ENCODE results near the gene PRIM1. TPM values are rescaled to one million over a fixed set of nuclear protein-coding genes. Genes with fewer than 3 reads are reported as not detected.

The PRIM1 gene
- total RNA-seq, 1 experiment from 2014 or later: 32.3 TPM

DNA sequence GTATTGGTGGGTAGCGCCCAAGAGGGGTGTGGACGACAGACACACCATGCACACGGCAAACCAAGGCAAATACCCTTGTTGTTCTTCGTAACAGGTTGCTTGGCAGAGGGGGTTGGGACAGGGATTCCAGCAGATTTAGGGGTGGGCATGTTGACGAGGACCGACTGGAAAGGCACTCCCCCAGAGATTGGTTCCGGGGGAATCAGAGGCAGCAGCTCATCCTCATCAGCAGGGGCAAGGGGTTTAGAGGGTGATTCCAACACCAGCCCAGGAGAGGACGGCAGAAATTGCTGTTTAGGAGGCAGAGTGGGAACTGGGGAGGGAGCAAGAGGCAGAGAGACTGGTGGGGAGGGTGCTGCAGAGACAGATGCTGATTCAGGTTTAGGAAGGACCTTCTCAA is 36.3 kb downstream of the PRIM1 start:
- no peaks in the 10 kb centered on the region for H3K27me3 ChIP-seq (ENCODE audit: low read length)
- H3K79me2 ChIP-seq (ENCODE audit: low read length): peaks cover 69% of the 10 kb centered on the region
- H2AFZ ChIP-seq (ENCODE audit: low read length): no peak overlapping the region
- TF ChIP-seq, protein P1, sequence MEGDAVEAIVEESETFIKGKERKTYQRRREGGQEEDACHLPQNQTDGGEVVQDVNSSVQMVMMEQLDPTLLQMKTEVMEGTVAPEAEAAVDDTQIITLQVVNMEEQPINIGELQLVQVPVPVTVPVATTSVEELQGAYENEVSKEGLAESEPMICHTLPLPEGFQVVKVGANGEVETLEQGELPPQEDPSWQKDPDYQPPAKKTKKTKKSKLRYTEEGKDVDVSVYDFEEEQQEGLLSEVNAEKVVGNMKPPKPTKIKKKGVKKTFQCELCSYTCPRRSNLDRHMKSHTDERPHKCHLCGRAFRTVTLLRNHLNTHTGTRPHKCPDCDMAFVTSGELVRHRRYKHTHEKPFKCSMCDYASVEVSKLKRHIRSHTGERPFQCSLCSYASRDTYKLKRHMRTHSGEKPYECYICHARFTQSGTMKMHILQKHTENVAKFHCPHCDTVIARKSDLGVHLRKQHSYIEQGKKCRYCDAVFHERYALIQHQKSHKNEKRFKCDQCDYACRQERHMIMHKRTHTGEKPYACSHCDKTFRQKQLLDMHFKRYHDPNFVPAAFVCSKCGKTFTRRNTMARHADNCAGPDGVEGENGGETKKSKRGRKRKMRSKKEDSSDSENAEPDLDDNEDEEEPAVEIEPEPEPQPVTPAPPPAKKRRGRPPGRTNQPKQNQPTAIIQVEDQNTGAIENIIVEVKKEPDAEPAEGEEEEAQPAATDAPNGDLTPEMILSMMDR (conservative IDR thresholded peaks at IDR 0.05; ENCODE audit: low read depth, low read length): no peak
- TF ChIP-seq EZH2 (IDR thresholded peaks at IDR 0.05; ENCODE audit: low read length, unreplicated experiment): no peak
- TF ChIP-seq EZH2phosphoT487 (IDR thresholded peaks at IDR 0.05; ENCODE audit: borderline replicate concordance, low read length): no peak
- DNase-seq (no peak), ATAC-seq (no peak)
- no peak overlapping the region for H3K4me3 ChIP-seq (ENCODE audit: low read length)
- peaks cover 68% of the 10 kb centered on the region for H4K20me1 ChIP-seq (ENCODE audit: low read length)
- no TSS peak for BruUV-seq (replicated peaks)
- no peak overlapping the region for H3K9ac ChIP-seq (ENCODE audit: low read length)
- no peaks in the 10 kb centered on the region for H3K9me3 ChIP-seq (ENCODE audit: low read length)
- peaks cover 7% of the 10 kb centered on the region for H3K4me1 ChIP-seq (ENCODE audit: insufficient read depth, low read length)
- no peaks in the 10 kb centered on the region for H3K9me2 ChIP-seq (replicated peaks; ENCODE audit: low read length)
- ChIA-PET POLR2A (ENCODE audit: unreplicated experiment) (no interaction called here), CTCF (no interaction called here)
- H3K4me2 ChIP-seq (ENCODE audit: low read length): no peak overlapping the region
- intact Hi-C loops (cut with micrococcal nuclease): no loop called here
- peaks cover 75% of the 10 kb centered on the region for H3K36me3 ChIP-seq (ENCODE audit: low read depth, low read length)
- peaks cover 15% of the 10 kb centered on the region for H3F3A ChIP-seq (ENCODE audit: low read length, unreplicated experiment)
- no peak overlapping the region for H3K27ac ChIP-seq (ENCODE audit: low read length)

DNA sequence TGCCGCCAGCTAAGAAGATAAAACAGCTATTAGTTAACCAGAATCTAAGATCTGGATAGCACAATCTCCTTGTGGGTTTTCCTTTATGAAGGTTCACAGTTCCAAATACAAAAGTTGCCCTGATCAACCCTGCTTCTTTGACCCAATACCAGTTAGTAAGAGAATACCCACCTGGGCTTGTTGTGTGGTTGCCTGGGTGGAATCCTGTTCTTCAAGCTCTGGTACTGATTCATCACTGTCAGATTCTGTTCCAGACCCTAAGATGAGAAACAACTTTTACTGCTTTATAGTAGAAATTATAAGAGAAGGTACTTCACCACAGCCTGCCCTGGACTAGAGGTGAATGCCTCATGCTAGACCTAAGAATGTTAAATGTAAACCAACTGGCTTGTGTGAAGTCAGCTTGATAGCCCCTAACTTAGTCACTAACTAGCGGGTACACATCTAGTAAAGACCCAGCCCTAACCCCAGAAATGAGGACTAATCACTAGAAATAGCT is 37.6 kb downstream of the PRIM1 start:
- H3K27me3 ChIP-seq (ENCODE audit: low read length): no peaks in the 10 kb centered on the region
- peaks cover 55% of the 10 kb centered on the region for H4K20me1 ChIP-seq (ENCODE audit: low read length)
- POLR2A ChIA-PET (ENCODE audit: unreplicated experiment): no interaction called here
- TF ChIP-seq, protein P1 (conservative IDR thresholded peaks at IDR 0.05; ENCODE audit: low read depth, low read length): no peak
- TF ChIP-seq EZH2 (IDR thresholded peaks at IDR 0.05; ENCODE audit: low read length, unreplicated experiment) (no peak), EZH2phosphoT487 (IDR thresholded peaks at IDR 0.05; ENCODE audit: borderline replicate concordance, low read length) (no peak)
- BruUV-seq (replicated peaks): no TSS peak
- peaks cover 56% of the 10 kb centered on the region for H3K79me2 ChIP-seq (ENCODE audit: low read length)
- H3F3A ChIP-seq (ENCODE audit: low read length, unreplicated experiment): peaks cover 20% of the 10 kb centered on the region
- H3K9ac ChIP-seq (ENCODE audit: low read length): no peak overlapping the region
- H3K36me3 ChIP-seq (ENCODE audit: low read depth, low read length): peaks cover 62% of the 10 kb centered on the region
- DNase-seq (peak; percentile 44), ATAC-seq (no peak)
- CTCF ChIA-PET: no interaction called here
- no peak overlapping the region for H2AFZ ChIP-seq (ENCODE audit: low read length)
- intact Hi-C loops (cut with micrococcal nuclease): no loop called here
- no peak overlapping the region for H3K27ac ChIP-seq (ENCODE audit: low read length)
- no peak overlapping the region for H3K4me3 ChIP-seq (ENCODE audit: low read length)
- no peak overlapping the region for H3K4me2 ChIP-seq (ENCODE audit: low read length)
- H3K9me2 ChIP-seq (replicated peaks; ENCODE audit: low read length): no peaks in the 10 kb centered on the region
- H3K4me1 ChIP-seq (ENCODE audit: insufficient read depth, low read length): no peaks in the 10 kb centered on the region
- no peaks in the 10 kb centered on the region for H3K9me3 ChIP-seq (ENCODE audit: low read length)

DNA sequence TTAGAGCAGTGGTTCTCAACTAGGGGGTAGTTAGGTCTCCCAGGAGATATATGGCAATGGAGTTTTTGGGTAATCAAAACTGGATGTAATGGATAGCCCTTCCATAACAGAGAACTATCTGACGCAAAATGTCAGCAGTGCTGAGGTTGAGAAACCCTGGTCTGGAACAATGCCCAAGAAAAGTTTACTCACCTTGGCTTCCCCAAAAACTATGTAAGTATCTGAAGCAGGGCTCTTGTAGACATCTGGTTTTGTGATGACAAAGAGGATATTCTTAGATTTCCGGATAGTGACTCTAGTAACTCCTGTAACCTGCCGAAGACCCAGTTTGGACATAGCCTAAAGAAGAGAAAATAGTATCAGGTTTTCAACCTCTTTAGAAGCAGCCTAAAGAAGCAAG is 38.8 kb downstream of the PRIM1 start:
- DNase-seq: no peak
- ChIA-PET POLR2A (ENCODE audit: unreplicated experiment) (no interaction called here), CTCF (no interaction called here)
- intact Hi-C loops (cut with micrococcal nuclease): no loop called here
- peaks cover 44% of the 10 kb centered on the region for H3K79me2 ChIP-seq (ENCODE audit: low read length)
- H3K27me3 ChIP-seq (ENCODE audit: low read length): no peaks in the 10 kb centered on the region
- no peak overlapping the region for H3K27ac ChIP-seq (ENCODE audit: low read length)
- H3K4me1 ChIP-seq (ENCODE audit: insufficient read depth, low read length): no peaks in the 10 kb centered on the region
- BruUV-seq (replicated peaks): no TSS peak
- peaks cover 46% of the 10 kb centered on the region for H4K20me1 ChIP-seq (ENCODE audit: low read length)
- H3K9me2 ChIP-seq (replicated peaks; ENCODE audit: low read length): no peaks in the 10 kb centered on the region
- ATAC-seq: no peak
- no peak overlapping the region for H3K4me3 ChIP-seq (ENCODE audit: low read length)
- H3F3A ChIP-seq (ENCODE audit: low read length, unreplicated experiment): peaks cover 20% of the 10 kb centered on the region
- peaks cover 54% of the 10 kb centered on the region for H3K36me3 ChIP-seq (ENCODE audit: low read depth, low read length)
- no peak overlapping the region for H3K4me2 ChIP-seq (ENCODE audit: low read length)
- H3K9me3 ChIP-seq (ENCODE audit: low read length): no peaks in the 10 kb centered on the region
- H3K9ac ChIP-seq (ENCODE audit: low read length): no peak overlapping the region
- no peak overlapping the region for H2AFZ ChIP-seq (ENCODE audit: low read length)
- TF ChIP-seq EZH2 (IDR thresholded peaks at IDR 0.05; ENCODE audit: low read length, unreplicated experiment) (no peak), EZH2phosphoT487 (IDR thresholded peaks at IDR 0.05; ENCODE audit: borderline replicate concordance, low read length) (no peak)
- TF ChIP-seq, protein P1 (conservative IDR thresholded peaks at IDR 0.05; ENCODE audit: low read depth, low read length): no peak
